SH-SY5Y (cell line): ENCODE data around the gene INTS7.

Experiments
- GATA2 ChIP-seq: IDR thresholded peaks from 2 replicates; pipeline ENCODE4 v1.6.1; 2011; ENCODE audit warnings: mild to moderate bottlenecking, low read depth, low read length
- GATA3 ChIP-seq: IDR thresholded peaks from 2 replicates; pipeline ENCODE4 v1.6.1; 2011; ENCODE audit warnings: low read depth, mild to moderate bottlenecking, low read length, moderate library complexity

- TF ChIP-seq GATA2 (no peak), GATA3 (no peak)
Observed at GRCh38 chr1:211942583-211942982, 92.8 kb downstream of the INTS7 start.
